IMR-90 (cell line): Measurements from ENCODE around the gene PDHB. TPM values are rescaled to one million over a fixed set of nuclear protein-coding genes. Genes with fewer than 3 reads are reported as not detected.

Source experiments
- ATAC-seq: fragments of 200-7000 bp; cut with Tn5 transposase; 2 replicates; pipeline ENCODE4 v1.9.1; 2020; ENCODE audit warnings: low read depth, mild to moderate bottlenecking, moderate library complexity
- BruUV-seq: library from RNA; stranded (reverse); fragments of 400-500 nt; replicated peaks from 2 replicates; lab custom pipeline; 2021; lab: Mats Ljungman, UMichigan
- CTCF ChIA-PET: fragments of 300-600 bp; formaldehyde crosslinking; extraction: SDS; loops from one replicate; lab custom pipeline; 2021; ENCODE audit warnings: antibody characterized with exemption; lab: Yijun Ruan, JAX
- POLR2A ChIA-PET: fragments of 300-600 bp; sonication (Branson Sonifier 250); formaldehyde crosslinking; loops from one replicate; lab custom pipeline; 2022; ENCODE audit warnings: antibody characterized with exemption; ENCODE audit not compliant: unreplicated experiment; lab: Charles Lee
- DNase-seq: peaks from one replicate; pipeline ENCODE4 v3.0.0; 2013
- H2AFZ ChIP-seq: replicated peaks from 2 replicates; pipeline ENCODE3; 2013; ENCODE audit warnings: low read length, mild to moderate bottlenecking; ENCODE audit not compliant: poor library complexity
- H2AK5ac ChIP-seq: 2 replicates; pipeline ENCODE4 v1.6.1; 2013; ENCODE audit warnings: low read depth, low read length, inconsistent platforms
- H2AK9ac ChIP-seq: replicated peaks from 2 replicates; pipeline ENCODE3; 2013; ENCODE audit warnings: mild to moderate bottlenecking, low read depth, low read length, moderate library complexity; ENCODE audit not compliant: poor library complexity
- H2BK120ac ChIP-seq: 2 replicates; pipeline ENCODE4 v1.6.1; 2013; ENCODE audit warnings: low read depth, low read length, inconsistent platforms
- H2BK15ac ChIP-seq: 3 replicates; pipeline ENCODE4 v1.6.1; 2013; ENCODE audit warnings: low read depth, low read length, inconsistent platforms
- H2BK20ac ChIP-seq: 2 replicates; pipeline ENCODE4 v1.6.1; 2013; ENCODE audit warnings: low read depth, mild to moderate bottlenecking, inconsistent platforms, low read length, moderate library complexity
- H2BK5ac ChIP-seq: 2 replicates; pipeline ENCODE4 v1.6.1; 2013; ENCODE audit warnings: mild to moderate bottlenecking, low read depth, low read length, inconsistent platforms; ENCODE audit not compliant: poor library complexity, severe bottlenecking
- H3K14ac ChIP-seq: replicated peaks from 2 replicates; pipeline ENCODE4 v1.6.1; 2013; ENCODE audit warnings: low read depth, low read length, inconsistent platforms
- H3K18ac ChIP-seq: 2 replicates; pipeline ENCODE4 v1.6.1; 2013; ENCODE audit warnings: low read depth, low read length, control low read depth
- H3K23ac ChIP-seq: 2 replicates; pipeline ENCODE4 v1.6.1; 2013; ENCODE audit warnings: low read depth, low read length, inconsistent platforms
- H3K27ac ChIP-seq: 2 replicates; pipeline ENCODE4 v1.5.1; 2013; ENCODE audit warnings: mild to moderate bottlenecking, control low read depth, low read length; ENCODE audit not compliant: insufficient read depth
- H3K27me3 ChIP-seq: 2 replicates; pipeline ENCODE4 v1.6.1; 2013; ENCODE audit warnings: low read length; ENCODE audit not compliant: control insufficient read depth, insufficient read depth
- H3K36me3 ChIP-seq: 2 replicates; pipeline ENCODE4 v1.6.1; 2013; ENCODE audit warnings: low read length, mixed read lengths; ENCODE audit not compliant: control insufficient read depth, insufficient read depth
- H3K4ac ChIP-seq: 2 replicates; pipeline ENCODE4 v1.6.1; 2013; ENCODE audit warnings: low read depth, low read length, inconsistent platforms
- H3K4me1 ChIP-seq: 2 replicates; pipeline ENCODE4 v1.6.1; 2013; ENCODE audit warnings: low read length, mixed read lengths; ENCODE audit not compliant: control insufficient read depth, insufficient read depth
- H3K4me2 ChIP-seq: 2 replicates; pipeline ENCODE4 v1.6.1; 2013; ENCODE audit warnings: low read depth, mild to moderate bottlenecking, control low read depth, low read length, moderate library complexity
- H3K4me3 ChIP-seq: 2 replicates; pipeline ENCODE4 v1.5.1; 2013; ENCODE audit warnings: low read depth, mild to moderate bottlenecking, control low read depth, low read length, moderate library complexity; ENCODE audit not compliant: insufficient read depth
- H3K56ac ChIP-seq: 2 replicates; pipeline ENCODE4 v1.6.1; 2013; ENCODE audit warnings: low read length, inconsistent platforms; ENCODE audit not compliant: insufficient read depth; ENCODE audit errors: extremely low read depth
- H3K79me1 ChIP-seq, 2 experiments: 2 replicates each; pipeline ENCODE4 v1.6.1; 2013; ENCODE audit warnings: low read length in 2 of 2, inconsistent platforms in 1 of 2, low read depth in 1 of 2
- H3K9ac ChIP-seq: 2 replicates; pipeline ENCODE4 v1.6.1; 2013; ENCODE audit warnings: low read depth, low read length, control low read depth
- H3K9me1 ChIP-seq: 2 replicates; pipeline ENCODE4 v1.6.1; 2013; ENCODE audit warnings: low read length, inconsistent platforms; ENCODE audit not compliant: insufficient read depth
- H3K9me3 ChIP-seq: 2 replicates; pipeline ENCODE4 v1.6.1; 2013; ENCODE audit warnings: low read length; ENCODE audit not compliant: control insufficient read depth, insufficient read depth
- H4K20me1 ChIP-seq: 2 replicates; pipeline ENCODE4 v1.6.1; 2013; ENCODE audit warnings: low read length, inconsistent platforms; ENCODE audit not compliant: insufficient read depth
- H4K5ac ChIP-seq: 2 replicates; pipeline ENCODE4 v1.6.1; 2013; ENCODE audit warnings: mild to moderate bottlenecking, low read depth, low read length, control low read depth
- H4K8ac ChIP-seq, 2 experiments: 2 replicates each; pipeline ENCODE4 v1.6.1; 2013; ENCODE audit warnings: low read depth in 2 of 2, low read length in 2 of 2, control low read depth in 1 of 2, inconsistent platforms in 1 of 2
- H4K91ac ChIP-seq: 2 replicates; pipeline ENCODE4 v1.6.1; 2013; ENCODE audit warnings: low read depth, low read length, inconsistent platforms; ENCODE audit not compliant: insufficient read depth
- CEBPB ChIP-seq: IDR thresholded peaks from 2 replicates; pipeline ENCODE4 v1.6.1; 2012; ENCODE audit warnings: low read depth, low read length, improper control_type of control experiment
- FOS ChIP-seq: fragments of 150-350 bp; IDR thresholded peaks from 2 replicates; pipeline ENCODE4 v1.6.1; 2016; ENCODE audit warnings: low read depth, low read length
- MAFK ChIP-seq: IDR thresholded peaks from 2 replicates; pipeline ENCODE4 v1.6.1; 2012; ENCODE audit warnings: low read depth, low read length, improper control_type of control experiment
- MXI1 ChIP-seq: IDR thresholded peaks from 2 replicates; pipeline ENCODE4 v1.6.1; 2012; ENCODE audit warnings: low read depth, mild to moderate bottlenecking, low read length, moderate library complexity, borderline replicate concordance
- NFE2L2 ChIP-seq: fragments of 150-350 bp; IDR thresholded peaks from 2 replicates; pipeline ENCODE4 v1.6.1; 2016; ENCODE audit warnings: low read depth, mild to moderate bottlenecking, low read length
- POLR2A ChIP-seq: IDR thresholded peaks from 2 replicates; pipeline ENCODE4 v1.6.1; 2012; ENCODE audit warnings: mild to moderate bottlenecking, low read depth, low read length
- RAD21 ChIP-seq: IDR thresholded peaks from 2 replicates; pipeline ENCODE4 v1.6.1; 2012; ENCODE audit warnings: low read length, improper control_type of control experiment
- RCOR1 ChIP-seq: IDR thresholded peaks from 2 replicates; pipeline ENCODE4 v1.6.1; 2012; ENCODE audit warnings: mild to moderate bottlenecking, low read length, improper control_type of control experiment; ENCODE audit not compliant: insufficient replicate concordance
- RFX5 ChIP-seq: IDR thresholded peaks from 2 replicates; pipeline ENCODE4 v1.8.0; 2012; ENCODE audit warnings: low read depth, mild to moderate bottlenecking, low read length, moderate library complexity
- WGBS, 2 experiments: methylation state at CpG; one replicate each; pipeline versions ENCODE4 v1.1.5 to v1.1.7; 2013; ENCODE audit warnings: missing lambda C conversion rate in 2 of 2; ENCODE audit not compliant: insufficient read length in 1 of 2; ENCODE audit errors: extremely low coverage in 2 of 2; 5-methylcytosine and 5-hydroxymethylcytosine counted together
- dilution Hi-C: fragments of 300-500 bp; cut with HindIII; formaldehyde crosslinking; loops from one replicate; pipeline ENCODE4 v1.14.3; 2018; ENCODE audit warnings: low sequenced_read_pairs; ENCODE audit not compliant: unreplicated experiment
- in situ Hi-C: fragments of 300-500 bp; cut with MboI; formaldehyde crosslinking; loops from 3 replicates; pipeline ENCODE4 v1.14.3; 2019; ENCODE audit warnings: low sequenced_read_pairs, inconsistent platforms, mixed read lengths
- intact Hi-C: fragments of 100-400 bp; cut with micrococcal nuclease; formaldehyde crosslinking; loops from 2 replicates; pipeline ENCODE4 v1.10.0; 2022
- polyA plus RNA-seq, 3 experiments: library from polyadenylated mRNA; depleted of rRNA; stranded (reverse); fragments of >200 nt; gene quantifications; 2 replicates each; pipeline ENCODE4 v1.2.3, GENCODE V29; 2012; ENCODE audit warnings: low replicate concordance in 1 of 3
- total RNA-seq: library from RNA; depleted of rRNA; stranded (reverse); fragments of >200 nt; gene quantifications from 2 replicates; pipeline ENCODE4 v1.2.3, GENCODE V29; 2012
- TF ChIP-seq, protein P1 (sequence below): conservative IDR thresholded peaks from 2 replicates; pipeline ENCODE4 v1.5.1; 2012; ENCODE audit warnings: mild to moderate bottlenecking, low read depth, low read length, improper control_type of control experiment
- TF ChIP-seq, protein P2 (sequence below): fragments of 150-350 bp; IDR thresholded peaks from 2 replicates; pipeline ENCODE4 v1.6.1; 2017; ENCODE audit warnings: mild to moderate bottlenecking, antibody characterized with exemption, low read length, low read depth
- TF ChIP-seq, protein P3 (sequence below): fragments of 150-350 bp; IDR thresholded peaks from 2 replicates; pipeline ENCODE4 v1.6.1; 2016; ENCODE audit warnings: low read depth, mild to moderate bottlenecking, low read length, moderate library complexity, borderline replicate concordance

PDHB gene
- total and polyA plus RNA-seq, 2 of the 4 experiments (the other 2 are of a cell fraction): 69.2 to 73.5 TPM

DNA sequence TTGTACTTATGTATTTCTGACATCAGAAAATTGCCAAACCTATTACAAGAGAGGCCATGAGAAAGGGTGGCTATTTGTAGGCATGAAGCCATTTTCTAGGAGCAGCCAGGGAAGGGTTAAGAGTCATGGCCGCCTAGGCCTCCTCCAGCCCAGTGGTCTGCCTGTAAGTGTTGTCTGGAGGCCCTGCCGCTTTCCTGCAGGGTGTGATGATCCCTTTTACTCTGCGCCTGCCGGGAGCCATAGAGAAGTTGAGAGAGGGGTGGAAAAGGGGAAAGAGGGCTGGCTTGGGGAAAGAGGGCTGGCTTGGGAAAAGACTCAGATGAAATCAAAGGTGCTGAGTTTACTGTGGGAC lies 29.2 kb upstream of the PDHB start (continued):
- TF ChIP-seq, protein P1, sequence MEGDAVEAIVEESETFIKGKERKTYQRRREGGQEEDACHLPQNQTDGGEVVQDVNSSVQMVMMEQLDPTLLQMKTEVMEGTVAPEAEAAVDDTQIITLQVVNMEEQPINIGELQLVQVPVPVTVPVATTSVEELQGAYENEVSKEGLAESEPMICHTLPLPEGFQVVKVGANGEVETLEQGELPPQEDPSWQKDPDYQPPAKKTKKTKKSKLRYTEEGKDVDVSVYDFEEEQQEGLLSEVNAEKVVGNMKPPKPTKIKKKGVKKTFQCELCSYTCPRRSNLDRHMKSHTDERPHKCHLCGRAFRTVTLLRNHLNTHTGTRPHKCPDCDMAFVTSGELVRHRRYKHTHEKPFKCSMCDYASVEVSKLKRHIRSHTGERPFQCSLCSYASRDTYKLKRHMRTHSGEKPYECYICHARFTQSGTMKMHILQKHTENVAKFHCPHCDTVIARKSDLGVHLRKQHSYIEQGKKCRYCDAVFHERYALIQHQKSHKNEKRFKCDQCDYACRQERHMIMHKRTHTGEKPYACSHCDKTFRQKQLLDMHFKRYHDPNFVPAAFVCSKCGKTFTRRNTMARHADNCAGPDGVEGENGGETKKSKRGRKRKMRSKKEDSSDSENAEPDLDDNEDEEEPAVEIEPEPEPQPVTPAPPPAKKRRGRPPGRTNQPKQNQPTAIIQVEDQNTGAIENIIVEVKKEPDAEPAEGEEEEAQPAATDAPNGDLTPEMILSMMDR: no peak
- no peak for TF ChIP-seq RFX5

DNA sequence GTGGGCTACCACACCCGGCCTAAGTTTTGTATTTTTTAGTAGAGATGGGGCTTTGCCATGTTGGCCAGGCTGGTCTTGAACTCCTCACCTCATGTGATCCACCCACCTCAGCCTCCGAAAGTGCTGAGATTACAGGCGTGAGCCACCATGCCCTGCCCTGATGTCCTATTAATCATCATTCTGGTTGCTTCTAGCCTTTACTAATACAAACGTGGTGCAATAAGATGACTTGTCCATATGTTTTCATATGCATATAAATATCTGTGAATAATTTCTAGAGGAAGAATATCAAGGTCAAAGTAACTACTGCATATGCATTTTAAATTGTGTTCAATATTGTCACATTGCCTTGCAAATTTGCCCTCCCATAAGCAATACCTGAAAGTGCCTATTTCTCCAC lies 25.5 kb upstream of the PDHB start:
- dilution Hi-C loops (no loop called here), in situ Hi-C loops (no loop called here), intact Hi-C loops (no loop called here)
- Histone ChIP-seq H3K27me3 (no peaks in the 10 kb centered on the region), H3K36me3 (no peaks in the 10 kb centered on the region), H3K56ac (no peak overlapping the region), H2BK20ac (no peak overlapping the region), H3K9me3 (peaks cover 2% of the 10 kb centered on the region), H2AK5ac (no peak overlapping the region), H4K5ac (no peak overlapping the region), H2BK120ac (no peak overlapping the region), H3K27ac (no peak overlapping the region), H3K4me2 (no peak overlapping the region), H2AFZ (no peak overlapping the region), H4K8ac (no peak overlapping the region), H3K23ac (no peak overlapping the region), H3K9ac (no peak overlapping the region), H2BK5ac (no peak overlapping the region), H3K4me3 (no peak overlapping the region), H3K18ac (no peak overlapping the region), H4K91ac (no peak overlapping the region), H2AK9ac (no peak overlapping the region), H3K4me1 (peaks cover 2% of the 10 kb centered on the region; the same call in 1 of the 2 replicates), H3K14ac (no peak overlapping the region), H3K4ac (no peak overlapping the region), H3K79me1 (no peaks in the 10 kb centered on the region), H4K20me1 (no peaks in the 10 kb centered on the region), H3K9me1 (no peaks in the 10 kb centered on the region), H2BK15ac (no peak overlapping the region)
- POLR2A ChIA-PET: no interaction called here
- no peak for DNase-seq
- CTCF ChIA-PET: no interaction called here
- no peak for ATAC-seq
- no TSS peak for BruUV-seq
- no CpG with 5 or more reads among the region's 4 CpGs for WGBS, 2 experiments
- TF ChIP-seq MAFK (no peak), RFX5 (no peak), NFE2L2 (no peak), CEBPB (no peak), RAD21 (no peak), MXI1 (no peak), POLR2A (no peak), RCOR1 (no peak), FOS (no peak)
- TF ChIP-seq, protein P2, sequence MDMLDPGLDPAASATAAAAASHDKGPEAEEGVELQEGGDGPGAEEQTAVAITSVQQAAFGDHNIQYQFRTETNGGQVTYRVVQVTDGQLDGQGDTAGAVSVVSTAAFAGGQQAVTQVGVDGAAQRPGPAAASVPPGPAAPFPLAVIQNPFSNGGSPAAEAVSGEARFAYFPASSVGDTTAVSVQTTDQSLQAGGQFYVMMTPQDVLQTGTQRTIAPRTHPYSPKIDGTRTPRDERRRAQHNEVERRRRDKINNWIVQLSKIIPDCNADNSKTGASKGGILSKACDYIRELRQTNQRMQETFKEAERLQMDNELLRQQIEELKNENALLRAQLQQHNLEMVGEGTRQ: no peak
- TF ChIP-seq, protein P1: no peak
- TF ChIP-seq, protein P3, sequence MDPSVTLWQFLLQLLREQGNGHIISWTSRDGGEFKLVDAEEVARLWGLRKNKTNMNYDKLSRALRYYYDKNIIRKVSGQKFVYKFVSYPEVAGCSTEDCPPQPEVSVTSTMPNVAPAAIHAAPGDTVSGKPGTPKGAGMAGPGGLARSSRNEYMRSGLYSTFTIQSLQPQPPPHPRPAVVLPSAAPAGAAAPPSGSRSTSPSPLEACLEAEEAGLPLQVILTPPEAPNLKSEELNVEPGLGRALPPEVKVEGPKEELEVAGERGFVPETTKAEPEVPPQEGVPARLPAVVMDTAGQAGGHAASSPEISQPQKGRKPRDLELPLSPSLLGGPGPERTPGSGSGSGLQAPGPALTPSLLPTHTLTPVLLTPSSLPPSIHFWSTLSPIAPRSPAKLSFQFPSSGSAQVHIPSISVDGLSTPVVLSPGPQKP: no peak
